H4 (cell line): Measurements from ENCODE around the gene EXOC4. TPM values are rescaled to one million over a fixed set of nuclear protein-coding genes. Genes with fewer than 3 reads are reported as not detected.

Experiments used
- DNase-seq: peaks from one replicate; pipeline ENCODE4 v3.0.0-alpha.2; 2015; ENCODE audit warnings: low spot score
- total RNA-seq: library from RNA; depleted of rRNA; stranded (reverse); fragments of >200 nt; shearing (Covaris generic); gene quantifications from 2 replicates; pipeline ENCODE4 v1.2.3, GENCODE V29; 2014

The EXOC4 gene
- total RNA-seq, 1 experiment from 2014 or later, result 54.3 TPM

- no peak for DNase-seq
Measured at GRCh38 chr7:133364959-133365690, 112.2 kb downstream of the EXOC4 start.

GRCh38 chr7:133365917-133366316, 113.0 kb downstream of the EXOC4 start:
- no peak for DNase-seq

GRCh38 chr7:133367561-133367960, 114.7 kb downstream of the EXOC4 start:
- no peak for DNase-seq

- DNase-seq, result no peak
Measured at GRCh38 chr7:133369130-133369529, 116.3 kb downstream of the EXOC4 start.

- no peak for DNase-seq
Measured at GRCh38 chr7:133371616-133372015, 118.7 kb downstream of the EXOC4 start.

GRCh38 chr7:133372337-133372736, 119.5 kb downstream of the EXOC4 start:
- DNase-seq, result no peak

GRCh38 chr7:133376514-133376913, 123.6 kb downstream of the EXOC4 start:
- no peak for DNase-seq

- no peak for DNase-seq
Measured at GRCh38 chr7:133381965-133382364, 129.1 kb downstream of the EXOC4 start.

GRCh38 chr7:133382775-133383559, 130.1 kb downstream of the EXOC4 start:
- DNase-seq, result no peak

GRCh38 chr7:133386205-133386604, 133.3 kb downstream of the EXOC4 start:
- DNase-seq, result no peak

GRCh38 chr7:133389727-133390126, 136.8 kb downstream of the EXOC4 start:
- DNase-seq, result no peak

GRCh38 chr7:133391206-133391605, 138.3 kb downstream of the EXOC4 start:
- no peak for DNase-seq

- DNase-seq, result no peak
Measured at GRCh38 chr7:133394369-133394768, 141.5 kb downstream of the EXOC4 start.

- no peak for DNase-seq
Measured at GRCh38 chr7:133395551-133395950, 142.7 kb downstream of the EXOC4 start.

GRCh38 chr7:133398506-133398905, 145.6 kb downstream of the EXOC4 start:
- no peak for DNase-seq

- DNase-seq, result no peak
Measured at GRCh38 chr7:133401225-133401624, 148.3 kb downstream of the EXOC4 start.

GRCh38 chr7:133408212-133408611, 155.3 kb downstream of the EXOC4 start:
- no peak for DNase-seq

GRCh38 chr7:133409421-133409820, 156.5 kb downstream of the EXOC4 start:
- DNase-seq, result no peak

GRCh38 chr7:133409966-133410365, 157.1 kb downstream of the EXOC4 start:
- DNase-seq, result no peak

GRCh38 chr7:133411395-133411794, 158.5 kb downstream of the EXOC4 start:
- no peak for DNase-seq

GRCh38 chr7:133412942-133413341, 160.1 kb downstream of the EXOC4 start:
- DNase-seq, result no peak

- no peak for DNase-seq
Measured at GRCh38 chr7:133419041-133419440, 166.2 kb downstream of the EXOC4 start.

- DNase-seq, result no peak
Measured at GRCh38 chr7:133423618-133424017, 170.7 kb downstream of the EXOC4 start.
